ENCODE measurements around the gene KLRG1. TPM values are rescaled to one million over a fixed set of nuclear protein-coding genes. Genes with fewer than 3 reads are reported as not detected.
A peak's percentile ranks its signal among the peaks of the same experiment; 100 is the strongest.

The KLRG1 gene
- total and polyA plus RNA-seq, 2 experiments from 2014 or later: 0.37 to 1.8 TPM

DNA sequence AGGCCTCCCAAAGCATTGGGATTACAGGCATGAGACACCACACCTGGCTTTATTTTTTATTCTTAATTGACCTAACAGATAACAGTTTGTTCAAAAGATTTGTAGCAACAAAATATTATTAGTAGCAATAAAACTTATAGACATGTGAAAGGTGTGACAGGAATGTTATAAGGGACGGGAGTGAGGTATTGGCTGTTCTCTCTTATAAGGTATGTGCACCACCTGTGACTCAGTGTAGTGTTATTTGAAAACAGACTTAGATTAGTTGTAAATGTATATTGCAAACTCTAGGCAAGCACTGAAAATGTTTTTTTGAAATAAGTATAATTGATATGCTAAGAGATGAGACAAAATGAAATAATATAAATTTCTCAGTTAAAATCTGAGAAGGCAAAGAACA lies 57.8 kb downstream of the KLRG1 start:
- no peak for DNase-seq (ENCODE audit: low spot score)
- Histone ChIP-seq H3K79me2 (no peaks in the 10 kb centered on the region), H3K4me3 (no peak overlapping the region), H2AFZ (no peak overlapping the region), H3K27ac (no peak overlapping the region), H3K4me2 (no peak overlapping the region), H3K36me3 (replicated peaks; ENCODE audit: insufficient read depth, low read depth) (no peaks in the 10 kb centered on the region), H4K20me1 (ENCODE audit: insufficient read depth, poor library complexity, severe bottlenecking) (no peaks in the 10 kb centered on the region), H3K9me3 (ENCODE audit: low read depth) (no peaks in the 10 kb centered on the region), H3K27me3 (no peaks in the 10 kb centered on the region), H3K4me1 (ENCODE audit: insufficient read depth) (no peaks in the 10 kb centered on the region), H3K9me2 (replicated peaks; ENCODE audit: insufficient read depth) (no peaks in the 10 kb centered on the region)
- no peak for TF ChIP-seq EZH2 (IDR thresholded peaks at IDR 0.05; ENCODE audit: borderline replicate concordance)
- TF ChIP-seq EZH2phosphoT487 (IDR thresholded peaks at IDR 0.05; ENCODE audit: low read depth, severe bottlenecking, unreplicated experiment): no peak
- TF ChIP-seq, protein P1, sequence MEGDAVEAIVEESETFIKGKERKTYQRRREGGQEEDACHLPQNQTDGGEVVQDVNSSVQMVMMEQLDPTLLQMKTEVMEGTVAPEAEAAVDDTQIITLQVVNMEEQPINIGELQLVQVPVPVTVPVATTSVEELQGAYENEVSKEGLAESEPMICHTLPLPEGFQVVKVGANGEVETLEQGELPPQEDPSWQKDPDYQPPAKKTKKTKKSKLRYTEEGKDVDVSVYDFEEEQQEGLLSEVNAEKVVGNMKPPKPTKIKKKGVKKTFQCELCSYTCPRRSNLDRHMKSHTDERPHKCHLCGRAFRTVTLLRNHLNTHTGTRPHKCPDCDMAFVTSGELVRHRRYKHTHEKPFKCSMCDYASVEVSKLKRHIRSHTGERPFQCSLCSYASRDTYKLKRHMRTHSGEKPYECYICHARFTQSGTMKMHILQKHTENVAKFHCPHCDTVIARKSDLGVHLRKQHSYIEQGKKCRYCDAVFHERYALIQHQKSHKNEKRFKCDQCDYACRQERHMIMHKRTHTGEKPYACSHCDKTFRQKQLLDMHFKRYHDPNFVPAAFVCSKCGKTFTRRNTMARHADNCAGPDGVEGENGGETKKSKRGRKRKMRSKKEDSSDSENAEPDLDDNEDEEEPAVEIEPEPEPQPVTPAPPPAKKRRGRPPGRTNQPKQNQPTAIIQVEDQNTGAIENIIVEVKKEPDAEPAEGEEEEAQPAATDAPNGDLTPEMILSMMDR (IDR thresholded peaks at IDR 0.05; ENCODE audit: poor library complexity): no peak
- 55% methylated on average over 1 of the region's 1 CpG for WGBS (ENCODE audit: low lambda C conversion rate, missing lambda C conversion rate)

DNA sequence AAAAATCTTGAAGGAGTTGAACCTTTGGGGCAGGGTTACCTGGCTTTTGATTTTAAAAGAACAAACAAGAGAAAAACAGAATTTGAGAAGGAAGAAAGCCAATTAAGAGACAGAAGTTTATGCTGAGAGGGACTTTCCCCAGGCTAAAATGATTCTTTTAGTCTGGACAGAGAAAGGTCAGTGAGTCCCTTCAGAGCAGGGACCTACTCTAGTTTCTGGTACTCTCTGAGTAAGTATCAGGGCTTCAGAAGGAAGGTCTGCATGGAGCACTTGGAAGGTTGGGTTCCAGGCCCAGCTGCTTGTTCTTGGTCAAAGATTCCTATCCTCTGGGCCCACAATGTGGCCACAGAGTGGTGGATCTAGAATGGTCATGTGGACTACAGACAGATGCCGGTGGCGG lies 59.6 kb downstream of the KLRG1 start:
- Histone ChIP-seq H3K27ac (no peak overlapping the region), H3K27me3 (no peaks in the 10 kb centered on the region), H3K79me2 (no peaks in the 10 kb centered on the region), H3K4me2 (no peak overlapping the region), H4K20me1 (ENCODE audit: insufficient read depth, poor library complexity, severe bottlenecking) (no peaks in the 10 kb centered on the region), H3K36me3 (replicated peaks; ENCODE audit: insufficient read depth, low read depth) (no peaks in the 10 kb centered on the region), H3K9me3 (ENCODE audit: low read depth) (no peaks in the 10 kb centered on the region), H3K9me2 (replicated peaks; ENCODE audit: insufficient read depth) (no peaks in the 10 kb centered on the region), H2AFZ (no peak overlapping the region), H3K4me1 (ENCODE audit: insufficient read depth) (no peaks in the 10 kb centered on the region), H3K4me3 (no peak overlapping the region)
- WGBS (ENCODE audit: low lambda C conversion rate, missing lambda C conversion rate): 95% methylated on average over 2 of the region's 2 CpGs
- no peak for TF ChIP-seq EZH2phosphoT487 (IDR thresholded peaks at IDR 0.05; ENCODE audit: low read depth, severe bottlenecking, unreplicated experiment)
- no peak for TF ChIP-seq EZH2 (IDR thresholded peaks at IDR 0.05; ENCODE audit: borderline replicate concordance)
- TF ChIP-seq, protein P1 (IDR thresholded peaks at IDR 0.05; ENCODE audit: poor library complexity): no peak
- no peak for DNase-seq (ENCODE audit: low spot score)

DNA sequence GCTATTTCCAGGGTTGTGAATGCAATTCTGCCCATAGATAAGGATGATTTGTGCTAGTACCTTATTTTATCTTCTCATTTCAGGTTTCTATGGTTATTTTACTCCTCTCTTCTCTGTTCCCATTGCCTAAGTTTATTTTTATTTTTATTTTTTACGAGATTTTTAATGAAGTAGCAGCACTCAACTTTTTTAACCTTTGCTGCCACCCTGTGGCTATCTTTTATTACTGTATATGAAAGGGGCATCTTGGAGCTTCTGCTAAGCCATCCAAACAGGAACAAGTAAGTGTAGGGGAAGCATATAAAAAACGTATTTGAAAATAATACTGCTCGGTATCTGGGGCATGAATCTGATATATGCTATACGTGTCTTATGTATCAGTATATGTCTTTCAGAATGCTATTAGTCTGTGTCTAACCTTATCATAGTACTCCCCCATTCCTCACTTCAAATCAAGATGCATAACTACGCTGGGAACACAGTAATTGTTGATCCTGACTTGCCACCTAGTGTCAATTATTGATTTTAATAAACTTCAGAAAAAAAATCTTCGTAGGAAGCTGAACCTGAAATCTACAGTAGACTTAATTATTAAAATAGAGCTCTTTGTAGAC lies 60.3 kb downstream of the KLRG1 start:
- Histone ChIP-seq H3K79me2 (no peaks in the 10 kb centered on the region), H3K36me3 (replicated peaks; ENCODE audit: insufficient read depth, low read depth) (no peaks in the 10 kb centered on the region), H3K4me2 (no peak overlapping the region), H2AFZ (no peak overlapping the region), H4K20me1 (ENCODE audit: insufficient read depth, poor library complexity, severe bottlenecking) (no peaks in the 10 kb centered on the region), H3K27ac (no peak overlapping the region), H3K4me3 (no peak overlapping the region), H3K27me3 (no peaks in the 10 kb centered on the region), H3K4me1 (ENCODE audit: insufficient read depth) (no peaks in the 10 kb centered on the region), H3K9me2 (replicated peaks; ENCODE audit: insufficient read depth) (no peaks in the 10 kb centered on the region), H3K9me3 (ENCODE audit: low read depth) (no peaks in the 10 kb centered on the region)
- 29% methylated on average over 6 of the region's 6 CpGs for WGBS (ENCODE audit: low lambda C conversion rate, missing lambda C conversion rate)
- TF ChIP-seq, protein P1 (IDR thresholded peaks at IDR 0.05; ENCODE audit: poor library complexity): peak; percentile 70
- TF ChIP-seq EZH2 (IDR thresholded peaks at IDR 0.05; ENCODE audit: borderline replicate concordance): no peak
- TF ChIP-seq EZH2phosphoT487 (IDR thresholded peaks at IDR 0.05; ENCODE audit: low read depth, severe bottlenecking, unreplicated experiment): no peak
- peak; percentile 67 for DNase-seq (ENCODE audit: low spot score)

Measured in hepatocyte (in vitro differentiated cells).